HepG2 (cell line): ENCODE results near the gene NLRC5. TPM values are rescaled to one million over a fixed set of nuclear protein-coding genes. Genes with fewer than 3 reads are reported as not detected.

Experiments
- AGO2 ChIP-seq: fragments of 200-400 bp; formaldehyde crosslinking; optimal IDR thresholded peaks from 2 replicates; pipeline ENCODE3; 2017; ENCODE audit warnings: mild to moderate bottlenecking, low read depth, low read length, moderate library complexity
- CCDC6 ChIP-seq: sonication (generic); formaldehyde crosslinking; IDR thresholded peaks from 2 replicates; pipeline ENCODE4 v1.8.1; 2022; ENCODE audit warnings: mild to moderate bottlenecking, missing genetic modification reagents, moderate library complexity
- ESRRA ChIP-seq: sonication (generic); formaldehyde crosslinking; IDR thresholded peaks from 2 replicates; pipeline ENCODE4 v1.5.1; 2020; ENCODE audit warnings: mild to moderate bottlenecking, low read depth, missing genetic modification reagents
- HIC2 ChIP-seq: sonication (generic); formaldehyde crosslinking; IDR thresholded peaks from 2 replicates; pipeline ENCODE4 v1.9.0; 2022; ENCODE audit warnings: low read depth, missing genetic modification reagents
- THYN1 ChIP-seq: sonication (generic); formaldehyde crosslinking; IDR thresholded peaks from 2 replicates; pipeline ENCODE4 v1.8.1; 2023; ENCODE audit warnings: low read depth, mild to moderate bottlenecking, moderate library complexity, missing genetic modification reagents, borderline replicate concordance
- ZNF431 ChIP-seq: sonication (generic); formaldehyde crosslinking; IDR thresholded peaks from 2 replicates; pipeline ENCODE4 v1.9.0; 2022; ENCODE audit warnings: missing genetic modification reagents, low read depth, mild to moderate bottlenecking, borderline replicate concordance
- ZNF530 ChIP-seq: sonication (generic); formaldehyde crosslinking; IDR thresholded peaks from 2 replicates; pipeline ENCODE4 v1.5.0; 2020; ENCODE audit warnings: low read depth, mild to moderate bottlenecking, missing genetic modification reagents
- ZNF784 ChIP-seq: sonication (generic); formaldehyde crosslinking; IDR thresholded peaks from 2 replicates; pipeline ENCODE4 v1.5.1; 2020; ENCODE audit warnings: missing genetic modification reagents, mild to moderate bottlenecking, borderline replicate concordance
- polyA plus RNA-seq, 8 experiments: library from polyadenylated mRNA; depleted of rRNA in 3 of 8; stranded (reverse) in 7 of 8; unstranded in 1 of 8; fragments of >200 nt; fragmentation: Illumina TruSeq in 4 of 8; extraction: Trizol in 4 of 8; gene quantifications; 2 replicates each; pipeline versions ENCODE4 v1.2.1 to v1.2.3, GENCODE V29; 2011 to 2016; ENCODE audit warnings: low read depth in 4 of 8, missing spikeins in 1 of 8, mixed read lengths in 1 of 8; ENCODE audit not compliant: insufficient read depth in 1 of 8
- total RNA-seq, 5 experiments: library from RNA; depleted of rRNA; stranded (reverse); fragments of >200 nt; fragmentation: Illumina TruSeq; extraction: Trizol; gene quantifications; 2 replicates each; pipeline ENCODE4 v1.2.3, GENCODE V29; 2016; ENCODE audit warnings: low read depth in 1 of 5
- TF ChIP-seq, protein P1 (sequence below): IDR thresholded peaks from 2 replicates; pipeline ENCODE4 v1.6.1; 2016; ENCODE audit warnings: missing biosample characterization, missing genetic modification reagents, low read depth
- TF ChIP-seq, protein P2 (sequence below): IDR thresholded peaks from 2 replicates; pipeline ENCODE4 v1.6.1; 2016; ENCODE audit warnings: low read depth, borderline replicate concordance
- TF ChIP-seq, protein P3 (sequence below): sonication (generic); formaldehyde crosslinking; IDR thresholded peaks from 2 replicates; pipeline ENCODE4 v1.5.1; 2020; ENCODE audit warnings: mild to moderate bottlenecking, missing genetic modification reagents, borderline replicate concordance
- TF ChIP-seq, protein P4 (sequence below): sonication (generic); formaldehyde crosslinking; IDR thresholded peaks from 2 replicates; pipeline ENCODE4 v1.8.0; 2022; ENCODE audit warnings: missing genetic modification reagents, mild to moderate bottlenecking, moderate library complexity, borderline replicate concordance

Gene NLRC5
- total and polyA plus RNA-seq, 2 of the 13 experiments (the other 11 are each of a cell fraction or from before 2014, with no cell fraction given): 6.3 to 12.7 TPM

GRCh38 chr16:56988948-56989945 lies at the start of gene NLRC5 (continued):
- TF ChIP-seq, protein P1, sequence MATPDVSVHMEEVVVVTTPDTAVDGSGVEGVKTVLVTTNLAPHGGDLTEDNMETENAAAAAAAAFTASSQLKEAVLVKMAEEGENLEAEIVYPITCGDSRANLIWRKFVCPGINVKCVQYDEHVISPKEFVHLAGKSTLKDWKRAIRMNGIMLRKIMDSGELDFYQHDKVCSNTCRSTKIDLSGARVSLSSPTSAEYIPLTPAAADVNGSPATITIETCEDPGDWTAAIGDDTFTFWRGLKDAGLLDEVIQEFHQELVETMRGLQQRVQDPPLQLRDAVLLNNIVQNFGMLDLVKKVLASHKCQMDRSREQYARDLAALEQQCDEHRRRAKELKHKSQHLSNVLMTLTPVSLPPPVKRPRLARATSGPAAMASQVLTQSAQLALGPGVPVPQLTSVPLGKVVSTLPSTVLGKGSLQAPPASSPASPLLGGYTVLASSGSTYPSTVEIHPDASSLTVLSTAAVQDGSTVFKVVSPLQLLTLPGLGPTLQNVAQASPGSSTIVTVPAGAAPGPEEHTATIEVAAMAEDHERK (CRISPR knock-in tag): no peak
- 0 out of 2 replicates have a peak, but pooled peaks have one; percentile 37 for TF ChIP-seq ZNF784 (CRISPR knock-in tag)
- TF ChIP-seq ZNF530 (CRISPR knock-in tag): no peak
- TF ChIP-seq ESRRA: no peak
- no peak for TF ChIP-seq AGO2
- TF ChIP-seq HIC2 (CRISPR knock-in tag): peak; percentile 78; the same call in 1 of the 2 replicates
- TF ChIP-seq THYN1 (CRISPR knock-in tag): no peak
- TF ChIP-seq, protein P2, sequence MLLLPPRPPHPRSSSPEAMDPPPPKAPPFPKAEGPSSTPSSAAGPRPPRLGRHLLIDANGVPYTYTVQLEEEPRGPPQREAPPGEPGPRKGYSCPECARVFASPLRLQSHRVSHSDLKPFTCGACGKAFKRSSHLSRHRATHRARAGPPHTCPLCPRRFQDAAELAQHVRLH (CRISPR knock-in tag): peak; percentile 62; the same call in 1 of the 2 replicates
- TF ChIP-seq, protein P3, sequence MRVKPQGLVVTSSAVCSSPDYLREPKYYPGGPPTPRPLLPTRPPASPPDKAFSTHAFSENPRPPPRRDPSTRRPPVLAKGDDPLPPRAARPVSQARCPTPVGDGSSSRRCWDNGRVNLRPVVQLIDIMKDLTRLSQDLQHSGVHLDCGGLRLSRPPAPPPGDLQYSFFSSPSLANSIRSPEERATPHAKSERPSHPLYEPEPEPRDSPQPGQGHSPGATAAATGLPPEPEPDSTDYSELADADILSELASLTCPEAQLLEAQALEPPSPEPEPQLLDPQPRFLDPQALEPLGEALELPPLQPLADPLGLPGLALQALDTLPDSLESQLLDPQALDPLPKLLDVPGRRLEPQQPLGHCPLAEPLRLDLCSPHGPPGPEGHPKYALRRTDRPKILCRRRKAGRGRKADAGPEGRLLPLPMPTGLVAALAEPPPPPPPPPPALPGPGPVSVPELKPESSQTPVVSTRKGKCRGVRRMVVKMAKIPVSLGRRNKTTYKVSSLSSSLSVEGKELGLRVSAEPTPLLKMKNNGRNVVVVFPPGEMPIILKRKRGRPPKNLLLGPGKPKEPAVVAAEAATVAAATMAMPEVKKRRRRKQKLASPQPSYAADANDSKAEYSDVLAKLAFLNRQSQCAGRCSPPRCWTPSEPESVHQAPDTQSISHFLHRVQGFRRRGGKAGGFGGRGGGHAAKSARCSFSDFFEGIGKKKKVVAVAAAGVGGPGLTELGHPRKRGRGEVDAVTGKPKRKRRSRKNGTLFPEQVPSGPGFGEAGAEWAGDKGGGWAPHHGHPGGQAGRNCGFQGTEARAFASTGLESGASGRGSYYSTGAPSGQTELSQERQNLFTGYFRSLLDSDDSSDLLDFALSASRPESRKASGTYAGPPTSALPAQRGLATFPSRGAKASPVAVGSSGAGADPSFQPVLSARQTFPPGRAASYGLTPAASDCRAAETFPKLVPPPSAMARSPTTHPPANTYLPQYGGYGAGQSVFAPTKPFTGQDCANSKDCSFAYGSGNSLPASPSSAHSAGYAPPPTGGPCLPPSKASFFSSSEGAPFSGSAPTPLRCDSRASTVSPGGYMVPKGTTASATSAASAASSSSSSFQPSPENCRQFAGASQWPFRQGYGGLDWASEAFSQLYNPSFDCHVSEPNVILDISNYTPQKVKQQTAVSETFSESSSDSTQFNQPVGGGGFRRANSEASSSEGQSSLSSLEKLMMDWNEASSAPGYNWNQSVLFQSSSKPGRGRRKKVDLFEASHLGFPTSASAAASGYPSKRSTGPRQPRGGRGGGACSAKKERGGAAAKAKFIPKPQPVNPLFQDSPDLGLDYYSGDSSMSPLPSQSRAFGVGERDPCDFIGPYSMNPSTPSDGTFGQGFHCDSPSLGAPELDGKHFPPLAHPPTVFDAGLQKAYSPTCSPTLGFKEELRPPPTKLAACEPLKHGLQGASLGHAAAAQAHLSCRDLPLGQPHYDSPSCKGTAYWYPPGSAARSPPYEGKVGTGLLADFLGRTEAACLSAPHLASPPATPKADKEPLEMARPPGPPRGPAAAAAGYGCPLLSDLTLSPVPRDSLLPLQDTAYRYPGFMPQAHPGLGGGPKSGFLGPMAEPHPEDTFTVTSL (CRISPR knock-in tag): peak; percentile 59; the same call in 1 of the 2 replicates
- TF ChIP-seq CCDC6 (CRISPR knock-in tag): peak; percentile 83
- TF ChIP-seq, protein P4, sequence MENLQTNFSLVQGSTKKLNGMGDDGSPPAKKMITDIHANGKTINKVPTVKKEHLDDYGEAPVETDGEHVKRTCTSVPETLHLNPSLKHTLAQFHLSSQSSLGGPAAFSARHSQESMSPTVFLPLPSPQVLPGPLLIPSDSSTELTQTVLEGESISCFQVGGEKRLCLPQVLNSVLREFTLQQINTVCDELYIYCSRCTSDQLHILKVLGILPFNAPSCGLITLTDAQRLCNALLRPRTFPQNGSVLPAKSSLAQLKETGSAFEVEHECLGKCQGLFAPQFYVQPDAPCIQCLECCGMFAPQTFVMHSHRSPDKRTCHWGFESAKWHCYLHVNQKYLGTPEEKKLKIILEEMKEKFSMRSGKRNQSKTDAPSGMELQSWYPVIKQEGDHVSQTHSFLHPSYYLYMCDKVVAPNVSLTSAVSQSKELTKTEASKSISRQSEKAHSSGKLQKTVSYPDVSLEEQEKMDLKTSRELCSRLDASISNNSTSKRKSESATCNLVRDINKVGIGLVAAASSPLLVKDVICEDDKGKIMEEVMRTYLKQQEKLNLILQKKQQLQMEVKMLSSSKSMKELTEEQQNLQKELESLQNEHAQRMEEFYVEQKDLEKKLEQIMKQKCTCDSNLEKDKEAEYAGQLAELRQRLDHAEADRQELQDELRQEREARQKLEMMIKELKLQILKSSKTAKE (CRISPR knock-in tag): peak; percentile 37; the same call in 1 of the 2 replicates
- peak; percentile 70; the same call in 1 of the 2 replicates for TF ChIP-seq ZNF431 (CRISPR knock-in tag)
